COR-L47 (cell line): ENCODE data around the gene FOXD1.
"Not testable (repeated sequence)": the region's sequence is repeated elsewhere in the genome, so short reads cannot be mapped to it uniquely, and the experiment has no call there.

Source experiments
- DNase-seq: peaks from one replicate; lab custom pipeline; 2025; lab: John Stamatoyannopoulos, UW

Gene FOXD1

GRCh38 chr5:73460133-73460532, 11.6 kb upstream of the FOXD1 start:
- no peak for DNase-seq

- DNase-seq, result no peak
Observed at GRCh38 chr5:73459366-73459765, 10.8 kb upstream of the FOXD1 start.

GRCh38 chr5:73456462-73456861, 7.9 kb upstream of the FOXD1 start:
- not testable (repeated sequence) for DNase-seq

- DNase-seq, result peak; percentile 67
Observed at GRCh38 chr5:73454379-73455036, 5.9 kb upstream of the FOXD1 start.

GRCh38 chr5:73452215-73452614, 3.6 kb upstream of the FOXD1 start:
- DNase-seq, result no peak

GRCh38 chr5:73451224-73452130, 2.9 kb upstream of the FOXD1 start:
- DNase-seq, result peak; percentile 55

GRCh38 chr5:73450672-73451223, 2.2 kb upstream of the FOXD1 start:
- DNase-seq, result no peak

GRCh38 chr5:73450137-73450536, 1.6 kb upstream of the FOXD1 start:
- no peak for DNase-seq

- peak; percentile 67 for DNase-seq
Observed at GRCh38 chr5:73447530-73448462, 781 bp downstream of the FOXD1 start.

- DNase-seq, result peak; percentile 59
Observed at GRCh38 chr5:73446631-73447529, 1.7 kb downstream of the FOXD1 start.

GRCh38 chr5:73445665-73446630, 2.6 kb downstream of the FOXD1 start:
- no peak for DNase-seq

- DNase-seq, result no peak
Observed at GRCh38 chr5:73444499-73445438, 3.8 kb downstream of the FOXD1 start.

GRCh38 chr5:73443829-73444498, 4.6 kb downstream of the FOXD1 start:
- DNase-seq, result peak; percentile 27

GRCh38 chr5:73442996-73443627, 5.5 kb downstream of the FOXD1 start:
- no peak for DNase-seq

GRCh38 chr5:73442231-73442811, 6.3 kb downstream of the FOXD1 start:
- DNase-seq, result no peak

GRCh38 chr5:73441378-73441777, 7.2 kb downstream of the FOXD1 start:
- no peak for DNase-seq

- no peak for DNase-seq
Observed at GRCh38 chr5:73440262-73440661, 8.3 kb downstream of the FOXD1 start.
